ENCODE measurements around the gene CCDC50.

- TF ChIP-seq CTCF (IDR thresholded peaks at IDR 0.05) (no peak), POLR2A (IDR thresholded peaks at IDR 0.05) (no peak)
These were observed 14.7 kb downstream of the CCDC50 start for GRCh38 chr3:191343913-191344312.
